Amniotic epithelial cell (primary cell): ENCODE data around the gene SRRM3.
"Not testable (repeated sequence)": the region's sequence is repeated elsewhere in the genome, so short reads cannot be mapped to it uniquely, and the experiment has no call there.

Experiments
- DNase-seq: peaks from one replicate; pipeline ENCODE4 v3.0.0-alpha.2; 2010; ENCODE audit warnings: low read depth

Gene SRRM3

GRCh38 chr7:76201732-76202665 lies at the start of gene SRRM3:
TSS of gene SRRM3 (plus strand) at chr7:76201896. CDS start at chr7:76235067, 33,171 bp downstream.
- DNase-seq: peak; percentile 62

DNA sequence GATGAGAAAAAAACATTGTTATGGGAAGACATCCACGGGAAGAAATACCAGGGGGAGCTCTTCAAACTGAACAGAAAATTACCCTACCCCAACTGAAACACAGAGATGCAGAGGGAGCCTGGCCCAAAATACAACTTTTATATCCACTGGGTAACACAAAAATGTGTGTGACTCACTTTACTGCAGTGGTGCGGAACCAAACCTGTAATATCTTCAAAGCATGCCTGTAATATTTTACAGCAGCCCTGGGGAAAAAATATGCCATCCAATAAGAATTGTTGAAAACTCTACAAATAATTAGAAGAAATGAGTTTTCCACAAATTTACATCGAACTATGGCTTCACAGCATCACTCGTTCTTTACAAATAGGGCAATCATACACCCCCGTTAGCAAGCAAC lies 49.8 kb upstream of the SRRM3 start:
- DNase-seq: no peak

DNA sequence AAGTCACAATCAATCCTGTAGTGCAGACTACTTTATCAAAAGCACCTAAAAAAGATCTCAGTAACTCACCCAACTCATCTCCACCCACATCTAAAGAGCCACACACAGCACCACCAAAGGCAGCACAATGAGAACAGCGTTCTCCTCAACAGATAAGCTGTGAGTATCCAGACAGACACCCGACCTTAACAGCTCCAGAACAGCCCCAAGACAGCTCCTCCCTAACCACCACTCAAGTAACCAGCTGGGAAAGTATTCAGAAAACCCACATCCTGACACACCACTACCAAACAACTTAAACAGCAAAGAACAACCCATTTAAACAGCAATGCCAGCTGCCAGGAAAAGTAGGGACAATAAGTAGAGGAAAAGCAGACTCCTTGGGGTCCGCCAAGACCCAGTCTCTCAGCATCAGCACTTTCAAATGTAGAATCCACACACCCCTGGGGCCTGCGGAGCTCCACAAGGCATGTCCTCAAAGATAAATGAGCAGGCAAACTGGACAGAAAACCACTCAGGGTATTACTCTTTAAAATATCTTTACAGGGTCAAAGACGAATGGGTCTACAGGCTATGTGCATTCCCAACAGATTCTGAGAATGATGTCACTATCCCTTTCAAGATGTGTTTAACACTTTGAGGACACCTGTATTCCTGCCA lies 48.0 kb upstream of the SRRM3 start:
- peak; percentile 84 for DNase-seq

GRCh38 chr7:76155938-76156337 lies 45.8 kb upstream of the SRRM3 start:
- peak; percentile 82 for DNase-seq

DNA sequence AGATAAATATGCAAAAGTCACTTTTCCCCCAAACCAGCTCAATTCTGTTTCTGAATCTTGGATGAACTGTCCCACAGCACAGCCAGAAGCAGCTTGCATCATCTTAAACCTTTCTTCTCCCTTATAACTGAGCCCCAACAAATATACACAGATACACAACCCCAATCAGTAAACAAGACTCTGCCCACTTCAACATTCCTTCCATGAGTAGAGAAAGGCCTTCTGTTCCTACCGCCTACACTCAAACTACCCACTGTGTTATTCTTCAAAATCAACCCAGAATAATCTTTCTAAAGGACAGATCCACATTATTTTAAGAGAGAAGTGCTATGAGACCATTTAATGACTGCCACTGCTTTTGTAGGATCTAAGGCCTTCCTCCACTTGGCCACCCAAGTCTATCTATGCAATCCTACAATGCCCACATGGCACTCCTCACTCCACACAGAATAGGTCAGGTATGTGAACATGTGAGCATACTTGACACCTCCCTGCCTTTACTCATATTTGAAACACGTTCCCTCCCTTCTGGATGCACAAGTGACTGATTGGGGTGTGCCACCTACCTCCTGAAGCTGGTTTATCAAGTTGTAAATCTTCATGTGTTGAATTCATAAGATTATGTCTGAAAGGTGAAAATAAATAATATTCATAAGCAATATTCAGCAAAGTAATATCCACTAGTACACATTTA lies 44.6 kb upstream of the SRRM3 start:
- not testable (repeated sequence) for DNase-seq

DNA sequence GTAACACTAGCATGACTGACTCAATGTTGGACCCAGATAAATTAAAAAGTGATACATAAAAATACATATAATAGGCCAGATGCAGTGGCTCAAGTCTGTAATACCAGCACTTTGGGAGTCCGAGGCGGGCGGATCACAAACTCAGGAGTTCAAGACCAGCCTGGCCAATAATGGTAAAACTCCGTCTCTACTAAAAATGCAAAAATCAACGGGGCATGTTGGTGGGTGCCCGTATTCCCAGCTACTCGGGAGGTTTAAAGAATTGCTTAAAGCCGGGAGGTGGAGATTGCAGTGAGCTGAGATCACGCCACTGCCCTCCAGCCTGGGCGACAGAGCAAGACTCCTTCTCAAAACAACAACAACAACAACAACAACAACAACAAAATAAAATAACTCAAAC lies 43.3 kb upstream of the SRRM3 start:
- not testable (repeated sequence) for DNase-seq

- DNase-seq: peak; percentile 43
Measured at GRCh38 chr7:76162416-76163170, 39.1 kb upstream of the SRRM3 start.

DNA sequence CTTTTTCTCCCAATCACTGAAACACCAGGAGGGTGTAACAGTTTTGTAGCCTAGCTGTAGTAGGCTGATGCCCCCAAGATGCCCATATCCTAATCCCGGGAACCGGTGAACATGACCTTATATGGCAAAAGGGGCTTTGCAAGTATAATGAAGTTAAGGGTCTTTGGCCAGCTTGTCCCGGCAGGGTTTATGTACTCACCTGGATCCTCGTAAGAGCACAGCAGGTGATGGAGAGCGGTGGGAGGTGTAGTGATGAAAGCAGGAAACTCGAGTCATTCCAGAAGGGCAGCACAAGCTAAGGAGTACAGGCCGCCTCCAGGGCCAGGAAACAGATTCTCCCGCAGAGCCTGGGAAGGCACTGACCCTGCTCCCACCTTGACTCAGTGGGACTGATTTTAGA lies 37.9 kb upstream of the SRRM3 start:
- DNase-seq: not testable (repeated sequence)

- DNase-seq: no peak
Measured at GRCh38 chr7:76165106-76165972, 36.4 kb upstream of the SRRM3 start.

DNA sequence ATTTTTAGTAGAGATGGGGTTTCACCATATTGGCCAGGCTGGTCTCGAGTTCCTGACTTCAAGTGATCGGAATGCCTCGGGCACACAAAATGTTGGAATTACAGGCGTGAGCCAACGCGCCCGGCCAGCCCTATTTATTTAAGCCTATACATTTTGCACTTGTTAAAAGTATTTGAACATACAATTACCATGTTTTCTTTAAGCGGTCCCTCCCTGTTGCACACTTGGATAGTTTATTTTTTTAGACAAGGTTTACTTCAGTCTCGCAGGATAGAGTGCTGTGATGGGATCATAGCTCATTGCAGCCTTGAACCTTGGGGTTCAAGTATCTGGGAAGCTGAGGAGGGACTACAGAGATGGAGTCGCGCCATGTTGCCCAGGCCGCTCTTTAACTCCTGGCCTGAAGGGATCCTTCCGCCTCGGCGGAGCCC lies 35.7 kb upstream of the SRRM3 start:
- no peak for DNase-seq

GRCh38 chr7:76166404-76167255 lies 35.1 kb upstream of the SRRM3 start:
- DNase-seq: peak; percentile 89

DNA sequence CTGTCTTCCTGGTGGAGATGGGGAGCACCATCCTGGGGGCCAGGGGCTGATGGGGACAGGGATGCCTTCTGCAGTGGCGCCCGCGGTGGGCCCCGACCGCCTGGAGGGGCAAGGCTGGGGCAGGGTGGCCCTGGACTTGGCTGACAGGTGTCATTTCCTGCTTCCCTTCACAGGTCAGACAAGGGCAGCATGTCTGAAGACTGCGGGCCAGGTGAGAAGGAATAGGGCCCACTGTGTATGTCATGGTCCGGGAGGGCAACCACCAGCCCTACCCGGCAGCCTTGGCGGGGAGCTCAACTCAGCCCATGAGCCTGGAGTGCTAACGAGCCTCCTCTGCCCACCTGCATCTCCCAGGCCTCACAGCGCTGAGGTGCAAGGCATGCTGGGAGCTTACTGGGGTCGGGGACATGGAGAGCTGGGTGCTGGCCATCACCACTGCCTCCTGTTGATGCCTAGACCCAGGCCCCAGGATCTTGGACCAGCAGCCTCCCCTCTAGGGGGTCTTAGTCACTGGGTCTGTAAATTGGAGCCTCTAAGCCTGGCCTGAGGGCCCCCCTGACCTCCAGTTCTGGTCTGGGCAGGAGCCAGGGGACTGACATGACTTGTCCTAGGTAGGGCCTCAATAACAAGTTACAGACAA lies 28.0 kb upstream of the SRRM3 start:
- no peak for DNase-seq

- DNase-seq: not testable (repeated sequence)
Measured at GRCh38 chr7:76176951-76177350, 24.7 kb upstream of the SRRM3 start.

DNA sequence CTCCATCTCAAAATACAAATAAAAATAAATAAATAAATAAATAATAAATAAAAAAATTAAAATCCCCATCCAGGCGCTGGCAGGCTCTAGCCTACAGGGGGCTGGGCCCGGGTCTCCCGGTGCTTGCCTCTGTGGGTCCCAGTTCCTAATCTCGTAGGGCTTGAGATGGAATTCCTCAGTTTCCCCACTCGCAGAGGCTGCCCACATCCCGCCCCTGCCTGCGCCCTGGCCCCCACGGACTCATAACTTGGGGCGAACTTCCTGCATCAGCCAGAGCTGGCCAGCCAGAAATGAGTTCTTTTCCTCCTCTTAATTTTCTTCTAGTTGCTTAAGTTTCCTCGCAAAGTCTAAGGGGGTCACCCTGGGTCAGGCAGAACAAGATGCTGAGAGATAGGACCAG lies 22.0 kb upstream of the SRRM3 start:
- no peak for DNase-seq

DNA sequence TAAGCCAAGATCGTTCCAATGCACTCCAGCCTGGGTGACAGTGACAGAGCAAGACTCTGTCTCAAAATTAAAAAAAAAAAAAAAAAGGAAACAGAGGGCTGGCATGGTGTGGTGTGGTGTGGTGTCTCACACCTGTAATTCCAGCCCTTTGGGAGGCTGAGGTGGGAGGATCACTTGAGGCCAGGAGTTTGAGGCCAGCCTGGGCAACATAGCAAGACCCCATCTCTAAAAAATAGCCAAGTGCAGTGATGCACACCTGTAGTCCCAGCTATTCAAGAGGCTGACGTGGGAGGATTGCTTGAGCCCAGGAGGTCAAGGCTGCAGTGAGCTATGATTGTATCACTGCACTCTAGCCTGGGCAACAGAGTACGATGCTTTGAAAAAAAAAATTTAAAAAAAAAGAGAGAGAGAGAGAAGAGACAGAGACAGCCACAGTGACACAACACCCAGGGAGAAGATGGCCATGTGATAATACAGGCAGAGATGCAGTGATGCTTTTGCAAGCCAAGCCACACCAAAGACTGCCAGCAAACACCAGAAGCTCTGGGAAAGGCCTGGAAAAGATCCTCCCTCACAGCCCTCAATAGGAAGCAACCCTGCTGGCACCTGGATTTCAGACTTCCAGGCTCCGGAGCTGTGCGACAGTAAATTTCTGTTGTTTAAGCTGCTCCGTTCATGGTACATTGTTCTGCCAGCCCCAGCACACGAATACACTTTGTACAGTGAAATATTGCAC lies 19.3 kb upstream of the SRRM3 start:
- no peak for DNase-seq

- DNase-seq: no peak
Measured at GRCh38 chr7:76185187-76185896, 16.4 kb upstream of the SRRM3 start.

GRCh38 chr7:76187272-76187671 lies 14.4 kb upstream of the SRRM3 start:
- no peak for DNase-seq

- DNase-seq: no peak
Measured at GRCh38 chr7:76189276-76189675, 12.4 kb upstream of the SRRM3 start.
